HepG2 (cell line): ENCODE data around the gene SPRED3. TPM values are rescaled to one million over a fixed set of nuclear protein-coding genes. Genes with fewer than 3 reads are reported as not detected.

Experiments used
- ATAC-seq: fragments of 200-7000 bp; cut with Tn5 transposase; 3 replicates; pipeline ENCODE4 v1.9.1; 2020; ENCODE audit warnings: mild to moderate bottlenecking, moderate library complexity
- BruUV-seq: library from RNA; stranded (reverse); fragments of 400-500 nt; replicated peaks from 2 replicates; lab custom pipeline; 2021; lab: Mats Ljungman, UMichigan
- CTCF ChIA-PET: fragments of 300-600 bp; formaldehyde crosslinking; extraction: SDS; loops from one replicate; lab custom pipeline; 2021; ENCODE audit warnings: low total read pairs, inconsistent platforms, low intra/inter-chr PET ratio; lab: Yijun Ruan, JAX
- POLR2A ChIA-PET: fragments of 350-600 bp; sonication (Branson Sonifier 250); formaldehyde crosslinking; loops from one replicate; lab custom pipeline; 2020; ENCODE audit warnings: antibody characterized with exemption, inconsistent platforms; lab: Yijun Ruan, JAX
- DNase-seq: peaks from one replicate; pipeline ENCODE4 v3.0.0-alpha.2; 2015; ENCODE audit warnings: low spot score
- FAIRE-seq: peaks from 3 replicates; lab custom pipeline; 2011; peaks lifted over from hg19 to GRCh38; lab: Jason Lieb, UNC
- H2AFZ ChIP-seq: one replicate; pipeline ENCODE4 v1.6.1; 2011; ENCODE audit warnings: low read length, inconsistent platforms
- H3K27ac ChIP-seq: fragments of 300-600 bp; 3 replicates; pipeline ENCODE4 v1.8.0; 2011; ENCODE audit warnings: mixed run types, mild to moderate bottlenecking, mixed read lengths, low read length, inconsistent platforms; ENCODE audit not compliant: insufficient read depth; ENCODE audit errors: extremely low read length
- H3K27me3 ChIP-seq, 2 experiments: fragments of 200-600 bp in 1 of 2; 2 replicates in 1 of 2; 3 replicates in 1 of 2; pipeline versions ENCODE4 v1.6.0 to v1.8.0; 2011; ENCODE audit warnings: low read length in 2 of 2, mild to moderate bottlenecking in 2 of 2, moderate library complexity in 2 of 2, inconsistent platforms in 1 of 2; ENCODE audit not compliant: insufficient read depth in 2 of 2, control insufficient read depth in 1 of 2
- H3K36me3 ChIP-seq, 2 experiments: fragments of 200-600 bp in 1 of 2; replicated peaks in 1 of 2; 2 replicates in 1 of 2; 3 replicates in 1 of 2; pipeline versions ENCODE4 v1.5.1 to v1.8.0; 2011; ENCODE audit warnings: low read length in 2 of 2, inconsistent platforms in 1 of 2; ENCODE audit not compliant: insufficient read depth in 2 of 2, control insufficient read depth in 1 of 2
- H3K4me1 ChIP-seq: 2 replicates; pipeline ENCODE4 v1.5.1; 2012; ENCODE audit warnings: low read length, inconsistent platforms; ENCODE audit not compliant: insufficient read depth
- H3K4me2 ChIP-seq: 2 replicates; pipeline ENCODE4 v1.6.0; 2011; ENCODE audit warnings: low read depth, low read length, inconsistent platforms
- H3K4me3 ChIP-seq, 3 experiments: fragments of 200-600 bp in 1 of 3; sonication (generic), shearing (Covaris generic) in 1 of 3; replicated peaks in 1 of 3; 2 replicates each; pipeline ENCODE4 v1.5.1; 2011 to 2016; ENCODE audit warnings: low read length in 3 of 3, inconsistent platforms in 2 of 3, low read depth in 2 of 3, mild to moderate bottlenecking in 2 of 3, control low read depth in 1 of 3, mixed read lengths in 1 of 3; ENCODE audit not compliant: insufficient read depth in 1 of 3
- H3K79me2 ChIP-seq: one replicate; pipeline ENCODE4 v1.6.1; 2011; ENCODE audit warnings: low read length, inconsistent platforms; ENCODE audit not compliant: insufficient read depth
- H3K9ac ChIP-seq: 2 replicates; pipeline ENCODE4 v1.6.0; 2011; ENCODE audit warnings: mild to moderate bottlenecking, low read depth, low read length, inconsistent platforms; ENCODE audit not compliant: insufficient read depth
- H3K9me3 ChIP-seq: 2 replicates; pipeline ENCODE4 v1.5.1; 2012; ENCODE audit warnings: mild to moderate bottlenecking, low read length
- H4K20me1 ChIP-seq: 2 replicates; pipeline ENCODE4 v1.6.0; 2011; ENCODE audit warnings: inconsistent platforms, mild to moderate bottlenecking, low read length, moderate library complexity; ENCODE audit not compliant: insufficient read depth
- ARID4A ChIP-seq: sonication (generic); formaldehyde crosslinking; IDR thresholded peaks from 2 replicates; pipeline ENCODE4 v1.5.0; 2020; ENCODE audit warnings: mild to moderate bottlenecking, missing genetic modification reagents, borderline replicate concordance
- ETV5 ChIP-seq: IDR thresholded peaks from 2 replicates; pipeline ENCODE4 v1.6.1; 2018; ENCODE audit warnings: missing biosample characterization, missing genetic modification reagents, inconsistent platforms, borderline replicate concordance
- HBP1 ChIP-seq: IDR thresholded peaks from 2 replicates; pipeline ENCODE4 v1.6.1; 2016; ENCODE audit warnings: low read depth, control low read depth
- KDM2A ChIP-seq: sonication (generic); formaldehyde crosslinking; IDR thresholded peaks from 2 replicates; pipeline ENCODE4 v1.4.0; 2020; ENCODE audit warnings: low read depth, missing genetic modification reagents, borderline replicate concordance
- LRRFIP1 ChIP-seq: sonication (generic); formaldehyde crosslinking; conservative IDR thresholded peaks from 2 replicates; pipeline ENCODE4 v1.4.0; 2020; ENCODE audit warnings: missing genetic modification reagents
- MAX ChIP-seq: IDR thresholded peaks from 2 replicates; pipeline ENCODE4 v1.6.1; 2012; ENCODE audit warnings: inconsistent platforms
- MNT ChIP-seq: fragments of 450-650 bp; IDR thresholded peaks from 2 replicates; pipeline ENCODE4 v1.6.1; 2016
- MXD4 ChIP-seq: IDR thresholded peaks from 2 replicates; pipeline ENCODE4 v1.6.1; 2016; ENCODE audit warnings: mild to moderate bottlenecking, missing biosample characterization, missing genetic modification reagents
- MXI1 ChIP-seq: IDR thresholded peaks from 3 replicates; pipeline ENCODE4 v1.6.1; 2012; ENCODE audit warnings: low read depth, low read length, inconsistent platforms, borderline replicate concordance
- SAP130 ChIP-seq: IDR thresholded peaks from 2 replicates; pipeline ENCODE4 v1.6.1; 2016; ENCODE audit warnings: low read depth
- TGIF2 ChIP-seq: IDR thresholded peaks from 2 replicates; pipeline ENCODE4 v1.6.1; 2016; ENCODE audit warnings: control low read depth, missing compliant biosample characterization
- ZNF552 ChIP-seq: sonication (generic); formaldehyde crosslinking; IDR thresholded peaks from 2 replicates; pipeline ENCODE4 v1.9.0; 2022; ENCODE audit warnings: missing genetic modification reagents, mild to moderate bottlenecking, borderline replicate concordance
- WGBS: methylation state at CpG from one replicate; pipeline ENCODE4 v1.1.6; 2017; ENCODE audit warnings: low lambda C conversion rate; 5-methylcytosine and 5-hydroxymethylcytosine counted together
- in situ Hi-C: cut with HindIII; loops from 2 replicates; pipeline ENCODE4 v1.10.0; 2017; ENCODE audit warnings: low pct_unique_long_range_greater_than_20kb; ENCODE audit not compliant: extremely low pct_ligation_motif_present
- intact Hi-C: fragments of 100-400 bp; cut with micrococcal nuclease; formaldehyde crosslinking; loops from one replicate; pipeline ENCODE4 v1.10.0; 2022; ENCODE audit not compliant: unreplicated experiment
- polyA plus RNA-seq, 8 experiments: library from polyadenylated mRNA; depleted of rRNA in 3 of 8; stranded (reverse) in 7 of 8; unstranded in 1 of 8; fragments of >200 nt; fragmentation: Illumina TruSeq in 4 of 8; extraction: Trizol in 4 of 8; gene quantifications; 2 replicates each; pipeline versions ENCODE4 v1.2.1 to v1.2.3, GENCODE V29; 2011 to 2016; ENCODE audit warnings: low read depth in 4 of 8, missing spikeins in 1 of 8, mixed read lengths in 1 of 8; ENCODE audit not compliant: insufficient read depth in 1 of 8
- total RNA-seq, 5 experiments: library from RNA; depleted of rRNA; stranded (reverse); fragments of >200 nt; fragmentation: Illumina TruSeq; extraction: Trizol; gene quantifications; 2 replicates each; pipeline ENCODE4 v1.2.3, GENCODE V29; 2016; ENCODE audit warnings: low read depth in 1 of 5

Gene SPRED3
- total and polyA plus RNA-seq, 2 of the 13 experiments (the other 11 are each of a cell fraction or from before 2014, with no cell fraction given): 0.15 to 0.17 TPM

- ATAC-seq (no peak), DNase-seq (no peak), FAIRE-seq (no peak)
- H2AFZ ChIP-seq: no peak overlapping the region
- peaks cover 30% of the 10 kb centered on the region for H3K4me1 ChIP-seq
- in situ Hi-C loops (no loop called here), intact Hi-C loops (loop anchor here (1.0 kb wide), 1 partner anchor 8 kb away; no protein-coding TSS in a partner anchor)
- BruUV-seq: no TSS peak
- H3K27ac ChIP-seq: no peak overlapping the region
- TF ChIP-seq LRRFIP1 (CRISPR knock-in tag): no peak
- peak; percentile 47; the same call in 1 of the 2 replicates for TF ChIP-seq HBP1 (CRISPR knock-in tag)
- 0 out of 2 replicates have a peak, but pooled peaks have one; percentile 26 for TF ChIP-seq ARID4A (CRISPR knock-in tag)
- no peak for TF ChIP-seq ETV5 (CRISPR knock-in tag)
- peak; percentile 95 for TF ChIP-seq MXI1
- TF ChIP-seq MNT: peak; percentile 36; the same call in 1 of the 2 replicates
- TF ChIP-seq SAP130 (CRISPR knock-in tag): peak; percentile 80
- peak; percentile 25; the same call in 1 of the 2 replicates for TF ChIP-seq MAX
- TF ChIP-seq MXD4 (CRISPR knock-in tag): 0 out of 2 replicates have a peak, but pooled peaks have one; percentile 23
- peak; percentile 96 for TF ChIP-seq TGIF2 (CRISPR knock-in tag)
- no peak for TF ChIP-seq KDM2A
- TF ChIP-seq ZNF552: 0 out of 2 replicates have a peak, but pooled peaks have one; percentile 51
- no peak overlapping the region for H3K4me3 ChIP-seq
- no peaks in the 10 kb centered on the region for H3K9me3 ChIP-seq
- H4K20me1 ChIP-seq: no peaks in the 10 kb centered on the region
- ChIA-PET POLR2A (no interaction called here), CTCF (no interaction called here)
- H3K9ac ChIP-seq: no peak overlapping the region
- peaks cover 4% of the 10 kb centered on the region for H3K79me2 ChIP-seq
- H3K36me3 ChIP-seq: no peaks in the 10 kb centered on the region
- peaks cover 0 to 2% of the 10 kb centered on the region in 2 experiments; a peak in 1 of 5 replicates for H3K27me3 ChIP-seq
- no peak overlapping the region for H3K4me2 ChIP-seq
- WGBS: 20% methylated on average over 12 of the region's 12 CpGs
Observed at GRCh38 chr19:38370299-38370698, 18.2 kb upstream of the SPRED3 start.
